Measurements from ENCODE around the gene TXN2.

GRCh38 chr22:36512991-36513390 is 31.6 kb upstream of the TXN2 start:
- TF ChIP-seq GATA2 (IDR thresholded peaks at IDR 0.05; ENCODE audit: low read depth, low read length) (no peak), GATA3 (IDR thresholded peaks at IDR 0.05; ENCODE audit: low read depth, low read length) (no peak)
